Smooth muscle cell (in vitro differentiated cells): Measurements from ENCODE around the gene MAGIX. TPM values are rescaled to one million over a fixed set of nuclear protein-coding genes. Genes with fewer than 3 reads are reported as not detected.
"Not testable (repeated sequence)": the region's sequence is repeated elsewhere in the genome, so short reads cannot be mapped to it uniquely, and the experiment has no call there.

ENCODE experiments used
- DNase-seq: peaks from one replicate; lab custom pipeline; 2025; ENCODE audit not compliant: unreplicated experiment; lab: John Stamatoyannopoulos, UW
- H2AFZ ChIP-seq: fragments of 200-600 bp; sonication (generic); 2 replicates; pipeline ENCODE4 v1.6.0; 2016; ENCODE audit warnings: antibody characterized with exemption, low read depth, mild to moderate bottlenecking
- H3F3A ChIP-seq: fragments of 200-600 bp; sonication (generic); 2 replicates; pipeline ENCODE4 v1.6.0; 2017; ENCODE audit warnings: antibody characterized with exemption, low read depth
- H3K27ac ChIP-seq: fragments of 200-600 bp; sonication (generic); 2 replicates; pipeline ENCODE4 v1.5.1; 2016; ENCODE audit warnings: low read depth, mild to moderate bottlenecking
- H3K27me3 ChIP-seq: fragments of 200-600 bp; sonication (generic); 2 replicates; pipeline ENCODE4 v1.6.1; 2016; ENCODE audit warnings: low read depth, mild to moderate bottlenecking
- H3K36me3 ChIP-seq: fragments of 200-600 bp; sonication (generic); 2 replicates; pipeline ENCODE4 v1.5.1; 2016; ENCODE audit warnings: low read depth
- H3K4me1 ChIP-seq: fragments of 200-600 bp; sonication (generic); 2 replicates; pipeline ENCODE4 v1.5.1; 2016; ENCODE audit warnings: low read depth
- H3K4me2 ChIP-seq: fragments of 200-600 bp; sonication (generic); 2 replicates; pipeline ENCODE4 v1.6.0; 2016; ENCODE audit warnings: mild to moderate bottlenecking
- H3K4me3 ChIP-seq: fragments of 200-600 bp; sonication (generic); 2 replicates; pipeline ENCODE4 v1.5.1; 2016; ENCODE audit warnings: mild to moderate bottlenecking
- H3K79me2 ChIP-seq: fragments of 200-600 bp; sonication (generic); 2 replicates; pipeline ENCODE4 v1.6.0; 2016; ENCODE audit warnings: low read depth, mild to moderate bottlenecking
- H3K9ac ChIP-seq: fragments of 200-600 bp; sonication (generic); 2 replicates; pipeline ENCODE4 v1.6.0; 2016; ENCODE audit warnings: low read depth
- H3K9me3 ChIP-seq: fragments of 200-600 bp; sonication (generic); replicated peaks from 2 replicates; pipeline ENCODE4 v1.5.1; 2016; ENCODE audit warnings: low read depth
- H4K20me1 ChIP-seq: fragments of 200-600 bp; sonication (generic); 2 replicates; pipeline ENCODE4 v1.6.0; 2016; ENCODE audit warnings: low read depth
- WGBS: methylation state at CpG from one replicate; pipeline ENCODE4 v1.1.7; 2016; ENCODE audit warnings: low lambda C conversion rate; 5-methylcytosine and 5-hydroxymethylcytosine counted together
- polyA plus RNA-seq: library from polyadenylated mRNA; unstranded; fragments of >200 nt; fragmentation: Nextera tagmentation; extraction: Ambion mirVana; gene quantifications from 2 replicates; pipeline ENCODE4 v1.2.1, GENCODE V29; 2016
- total RNA-seq: library from RNA; depleted of rRNA; stranded (reverse); fragments of >200 nt; gene quantifications from 2 replicates; pipeline ENCODE4 v1.2.3, GENCODE V29; 2014
- TF ChIP-seq, protein P1 (sequence below): fragments of 200-600 bp; sonication (generic); IDR thresholded peaks from 2 replicates; pipeline ENCODE4 v1.5.1; 2017; ENCODE audit warnings: borderline replicate concordance, mild to moderate bottlenecking, antibody characterized with exemption; ENCODE audit not compliant: insufficient read depth, poor library complexity, severe bottlenecking

MAGIX gene
- total and polyA plus RNA-seq, 2 experiments from 2014 or later: 0.45 to 3.8 TPM

DNA sequence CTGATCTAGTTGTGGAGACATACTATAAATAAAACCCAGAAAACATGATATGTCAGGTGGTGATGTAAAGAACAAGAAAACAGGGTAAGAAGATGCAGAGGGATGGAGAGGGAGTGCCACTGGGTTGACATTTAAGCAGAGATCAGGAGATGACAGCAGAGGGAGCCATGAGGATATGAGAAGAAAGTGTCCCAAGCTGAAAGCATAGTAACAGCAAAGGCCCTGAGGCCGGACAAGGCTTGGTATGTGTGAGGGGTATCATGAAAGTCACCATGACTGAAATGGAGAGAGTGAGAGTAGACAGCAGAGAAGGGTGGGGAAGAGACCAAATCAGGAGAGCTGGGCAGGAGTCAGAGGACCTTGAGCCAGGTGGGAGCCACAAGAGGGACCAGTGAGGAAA lies 42.5 kb upstream of the MAGIX start:
- Histone ChIP-seq H3K79me2 (peaks cover 9% of the 10 kb centered on the region), H4K20me1 (no peaks in the 10 kb centered on the region), H3K4me1 (no peaks in the 10 kb centered on the region), H3K36me3 (no peaks in the 10 kb centered on the region), H3K27me3 (no peaks in the 10 kb centered on the region), H3K9ac (no peak overlapping the region), H2AFZ (no peak overlapping the region), H3K9me3 (no peaks in the 10 kb centered on the region), H3F3A (no peaks in the 10 kb centered on the region), H3K4me3 (no peak overlapping the region), H3K27ac (no peak overlapping the region), H3K4me2 (no peak overlapping the region)
- 85% methylated on average over 1 of the region's 1 CpG for WGBS
- TF ChIP-seq, protein P1, sequence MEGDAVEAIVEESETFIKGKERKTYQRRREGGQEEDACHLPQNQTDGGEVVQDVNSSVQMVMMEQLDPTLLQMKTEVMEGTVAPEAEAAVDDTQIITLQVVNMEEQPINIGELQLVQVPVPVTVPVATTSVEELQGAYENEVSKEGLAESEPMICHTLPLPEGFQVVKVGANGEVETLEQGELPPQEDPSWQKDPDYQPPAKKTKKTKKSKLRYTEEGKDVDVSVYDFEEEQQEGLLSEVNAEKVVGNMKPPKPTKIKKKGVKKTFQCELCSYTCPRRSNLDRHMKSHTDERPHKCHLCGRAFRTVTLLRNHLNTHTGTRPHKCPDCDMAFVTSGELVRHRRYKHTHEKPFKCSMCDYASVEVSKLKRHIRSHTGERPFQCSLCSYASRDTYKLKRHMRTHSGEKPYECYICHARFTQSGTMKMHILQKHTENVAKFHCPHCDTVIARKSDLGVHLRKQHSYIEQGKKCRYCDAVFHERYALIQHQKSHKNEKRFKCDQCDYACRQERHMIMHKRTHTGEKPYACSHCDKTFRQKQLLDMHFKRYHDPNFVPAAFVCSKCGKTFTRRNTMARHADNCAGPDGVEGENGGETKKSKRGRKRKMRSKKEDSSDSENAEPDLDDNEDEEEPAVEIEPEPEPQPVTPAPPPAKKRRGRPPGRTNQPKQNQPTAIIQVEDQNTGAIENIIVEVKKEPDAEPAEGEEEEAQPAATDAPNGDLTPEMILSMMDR: no peak
- DNase-seq: no peak

DNA sequence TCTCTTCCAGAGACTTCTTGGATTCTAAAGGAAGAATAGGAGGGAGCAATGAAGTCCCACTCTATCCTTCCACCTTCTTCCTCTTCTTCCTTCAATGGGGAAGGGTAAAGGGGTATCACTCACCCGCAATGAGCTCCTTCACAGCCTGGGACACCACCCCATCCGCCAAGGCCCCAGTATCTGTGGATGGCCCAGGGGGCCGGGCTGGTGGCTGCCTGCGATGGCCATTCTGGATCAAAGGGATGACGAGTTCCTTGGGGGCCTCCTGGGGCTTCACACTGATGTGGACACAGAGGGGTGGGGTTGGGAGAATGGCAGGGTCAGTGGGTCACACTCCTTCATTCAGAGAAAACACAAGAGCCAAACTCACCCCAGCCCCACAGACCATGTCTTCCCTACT lies 40.1 kb upstream of the MAGIX start:
- no peak for DNase-seq
- H3K79me2 ChIP-seq: peaks cover 9% of the 10 kb centered on the region
- peak overlapping the region; percentile 90 for H3K9ac ChIP-seq
- H3F3A ChIP-seq: no peaks in the 10 kb centered on the region
- H3K27me3 ChIP-seq: no peaks in the 10 kb centered on the region
- peak overlapping the region; percentile 85 for H3K4me2 ChIP-seq
- H3K9me3 ChIP-seq: no peaks in the 10 kb centered on the region
- no peaks in the 10 kb centered on the region for H3K4me1 ChIP-seq
- no peaks in the 10 kb centered on the region for H4K20me1 ChIP-seq
- no peak overlapping the region for H2AFZ ChIP-seq
- TF ChIP-seq, protein P1: no peak
- H3K27ac ChIP-seq: no peak overlapping the region
- H3K4me3 ChIP-seq: peak overlapping the region; percentile 63
- 79% methylated on average over 5 of the region's 5 CpGs for WGBS
- no peaks in the 10 kb centered on the region for H3K36me3 ChIP-seq

DNA sequence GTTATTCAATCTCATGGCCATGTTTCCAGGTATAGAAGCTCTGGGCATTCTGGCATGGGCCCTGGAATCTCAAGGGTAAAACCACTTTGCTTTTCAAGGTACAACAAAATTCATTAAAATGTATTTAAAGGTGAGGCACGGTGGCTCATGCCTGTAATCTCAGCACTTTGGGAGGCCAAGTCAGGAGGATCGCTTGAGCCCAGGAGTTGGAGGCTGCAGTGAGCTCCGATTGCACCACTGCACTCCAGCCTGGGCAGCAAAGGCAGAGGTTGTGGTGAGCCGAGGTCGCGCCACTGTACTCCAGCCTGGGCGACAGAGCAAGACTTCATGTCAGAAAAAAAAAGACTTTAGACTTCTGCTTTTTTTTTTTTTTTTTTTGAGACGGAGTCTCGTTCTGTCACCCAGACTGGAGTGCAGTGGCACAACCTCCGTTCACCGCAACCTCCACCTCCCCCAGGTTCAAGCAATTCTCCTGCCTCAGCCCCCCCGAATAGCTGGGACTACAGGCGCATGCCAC lies 34.8 kb upstream of the MAGIX start:
- not testable (repeated sequence) for DNase-seq, H2AFZ ChIP-seq, H3K4me1 ChIP-seq, H3K9me3 ChIP-seq, H3F3A ChIP-seq, H3K36me3 ChIP-seq, H3K27me3 ChIP-seq, H4K20me1 ChIP-seq, H3K27ac ChIP-seq, H3K4me3 ChIP-seq, H3K79me2 ChIP-seq, H3K4me2 ChIP-seq, H3K9ac ChIP-seq
- WGBS: 92% methylated on average over 13 of the region's 13 CpGs

DNA sequence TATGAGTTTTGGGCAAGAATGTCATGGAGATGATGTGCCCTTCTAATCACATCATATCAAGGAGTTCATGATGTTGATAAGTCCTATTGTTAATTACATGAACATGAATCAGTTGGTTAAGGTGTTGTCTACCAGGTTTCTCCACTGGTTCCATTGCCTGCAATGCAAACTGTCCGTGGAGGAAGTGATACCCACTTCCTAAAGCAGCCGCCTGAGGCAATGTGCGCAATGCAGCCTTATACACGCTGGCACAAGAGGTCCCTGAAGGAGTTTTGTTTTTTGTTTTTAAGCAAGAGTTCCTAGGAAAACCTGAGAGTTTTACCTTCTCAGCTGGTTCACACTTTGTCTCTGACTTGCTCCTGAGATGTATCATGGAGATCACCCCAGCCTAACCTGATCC lies 33.1 kb upstream of the MAGIX start:
- no peaks in the 10 kb centered on the region for H3K79me2 ChIP-seq
- WGBS: 83% methylated on average over 4 of the region's 4 CpGs
- no peaks in the 10 kb centered on the region for H3F3A ChIP-seq
- no peaks in the 10 kb centered on the region for H3K27me3 ChIP-seq
- H3K36me3 ChIP-seq: no peaks in the 10 kb centered on the region
- no peaks in the 10 kb centered on the region for H3K4me1 ChIP-seq
- H3K4me2 ChIP-seq: no peak overlapping the region
- no peak for DNase-seq
- H3K9me3 ChIP-seq: no peaks in the 10 kb centered on the region
- no peak overlapping the region for H3K4me3 ChIP-seq
- H4K20me1 ChIP-seq: no peaks in the 10 kb centered on the region
- TF ChIP-seq, protein P1: no peak
- H3K9ac ChIP-seq: no peak overlapping the region
- no peak overlapping the region for H3K27ac ChIP-seq
- no peak overlapping the region for H2AFZ ChIP-seq

DNA sequence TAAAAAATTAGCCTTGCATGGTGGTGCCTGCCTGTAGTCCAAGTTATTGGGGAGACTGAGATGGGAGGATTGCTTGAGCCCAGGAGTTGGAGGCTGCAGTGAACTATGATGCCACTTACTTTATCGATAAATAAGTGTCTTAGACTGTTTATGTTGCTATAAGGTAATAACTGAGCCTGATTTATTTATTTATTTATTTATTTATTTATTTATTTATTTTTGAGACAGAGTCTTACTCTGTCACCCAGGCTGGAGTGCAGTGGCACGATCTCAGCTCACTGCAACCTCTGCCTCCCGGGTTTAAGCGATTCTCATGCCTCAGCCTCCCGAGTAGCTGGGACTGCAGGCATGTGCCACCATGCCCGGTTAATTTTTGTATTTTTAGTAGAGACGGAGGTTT lies 30.3 kb upstream of the MAGIX start:
- not testable (repeated sequence) for DNase-seq, H4K20me1 ChIP-seq, H3K9ac ChIP-seq, H3K36me3 ChIP-seq, H3K9me3 ChIP-seq, H3K27me3 ChIP-seq, H3K79me2 ChIP-seq, H3F3A ChIP-seq, H3K4me2 ChIP-seq, H3K27ac ChIP-seq, H2AFZ ChIP-seq, H3K4me3 ChIP-seq, H3K4me1 ChIP-seq
- WGBS: 95% methylated on average over 7 of the region's 7 CpGs
